ENCODE measurements around the gene PON2. TPM values are rescaled to one million over a fixed set of nuclear protein-coding genes. Genes with fewer than 3 reads are reported as not detected.

PON2 gene
- total and polyA plus RNA-seq, 2 of the 13 experiments (the other 11 are each of a cell fraction or from before 2014, with no cell fraction given): 202 to 217 TPM

GRCh38 chr7:95396136-95397032 lies 38.4 kb downstream of the PON2 start, which contains the start of gene PON3 (continued):
- TF ChIP-seq ZHX2 (IDR thresholded peaks at IDR 0.05; ENCODE audit: low read depth) (no peak), ZHX2 (CRISPR knock-in tag; IDR thresholded peaks at IDR 0.05; ENCODE audit: borderline replicate concordance) (peak; percentile 40; the same call in 1 of the 2 replicates), ZBTB7A (CRISPR knock-in tag; IDR thresholded peaks at IDR 0.05) (no peak), GTF3A (CRISPR knock-in tag; conservative IDR thresholded peaks at IDR 0.05) (0 out of 2 replicates have a peak, but pooled peaks have one; percentile 37), ZNF619 (CRISPR knock-in tag; IDR thresholded peaks at IDR 0.05) (0 out of 2 replicates have a peak, but pooled peaks have one; percentile 26), TCF7L2 (IDR thresholded peaks at IDR 0.05; ENCODE audit: low read depth, low read length) (no peak), NFKBIZ (CRISPR knock-in tag; IDR thresholded peaks at IDR 0.05) (no peak; the same call in 1 of the 2 replicates), CEBPG (CRISPR knock-in tag; IDR thresholded peaks at IDR 0.05) (no peak), CENPBD1 (CRISPR knock-in tag; IDR thresholded peaks at IDR 0.05; ENCODE audit: borderline replicate concordance, low read depth) (no peak), ZNF205 (CRISPR knock-in tag; IDR thresholded peaks at IDR 0.05) (peak; percentile 41; the same call in 1 of the 2 replicates), SRY (CRISPR knock-in tag; IDR thresholded peaks at IDR 0.05) (peak; percentile 68; the same call in 1 of the 2 replicates), TRIM24 (CRISPR knock-in tag; IDR thresholded peaks at IDR 0.05) (0 out of 2 replicates have a peak, but pooled peaks have one; percentile 13), UBTF (CRISPR knock-in tag; IDR thresholded peaks at IDR 0.05) (peak; percentile 72; the same call in 1 of the 2 replicates), GPBP1L1 (CRISPR knock-in tag; IDR thresholded peaks at IDR 0.05) (no peak), TBL1XR1 (IDR thresholded peaks at IDR 0.05; ENCODE audit: borderline replicate concordance, low read length, partially characterized antibody) (no peak), ZNF773 (CRISPR knock-in tag; IDR thresholded peaks at IDR 0.05; ENCODE audit: borderline replicate concordance) (no peak), BHLHE40 (IDR thresholded peaks at IDR 0.05; ENCODE audit: low read length) (no peak)

Data from HepG2 (cell line).